ENCODE data around the gene ZNF519.
"Not testable (repeated sequence)": the region's sequence is repeated elsewhere in the genome, so short reads cannot be mapped to it uniquely, and the experiment has no call there.

The ZNF519 gene

DNA sequence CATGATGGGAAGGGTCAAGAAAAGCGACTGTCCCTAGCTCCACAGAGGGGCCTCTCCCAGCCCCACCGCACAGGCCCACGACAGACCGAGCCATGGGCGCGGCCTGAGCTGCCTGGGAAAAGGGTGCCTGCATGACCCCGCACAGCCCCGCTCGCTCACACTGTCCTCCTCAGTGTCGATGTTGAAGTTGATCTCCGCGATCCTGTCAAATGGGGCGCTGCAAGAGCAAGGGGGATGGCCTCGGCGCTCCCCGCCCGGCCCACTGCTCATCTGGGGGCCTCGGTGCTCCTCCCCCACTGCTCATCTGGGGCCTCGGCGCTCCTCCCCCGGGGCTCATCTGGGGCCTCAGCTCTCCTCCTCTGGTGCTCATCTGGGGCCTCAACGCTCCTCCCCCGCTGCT is 14.5 kb upstream of the ZNF519 start:
- DNase-seq: not testable (repeated sequence)

- not testable (repeated sequence) for DNase-seq
Measured at GRCh38 chr18:14145581-14146338, 13.5 kb upstream of the ZNF519 start.

DNA sequence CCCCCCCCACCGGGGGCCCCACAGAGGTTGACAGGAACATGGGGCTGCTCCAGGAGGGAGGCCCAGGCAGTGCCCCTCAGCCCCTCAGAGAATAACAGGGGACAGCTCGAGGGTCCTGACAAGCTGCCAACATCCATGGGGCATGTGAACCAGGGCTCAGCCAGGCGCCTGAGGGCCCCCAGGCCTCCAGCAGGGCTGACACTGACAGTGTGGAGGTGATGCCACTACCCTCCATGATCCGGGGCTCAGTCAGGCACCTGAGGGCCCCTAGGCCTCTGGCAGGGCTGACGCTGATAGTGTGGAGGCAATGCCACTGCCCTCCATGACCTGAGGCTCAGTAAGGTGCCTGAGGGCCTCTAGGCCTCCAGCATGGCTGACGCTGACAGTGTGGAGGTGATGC is 12.8 kb upstream of the ZNF519 start:
- DNase-seq: not testable (repeated sequence)

DNA sequence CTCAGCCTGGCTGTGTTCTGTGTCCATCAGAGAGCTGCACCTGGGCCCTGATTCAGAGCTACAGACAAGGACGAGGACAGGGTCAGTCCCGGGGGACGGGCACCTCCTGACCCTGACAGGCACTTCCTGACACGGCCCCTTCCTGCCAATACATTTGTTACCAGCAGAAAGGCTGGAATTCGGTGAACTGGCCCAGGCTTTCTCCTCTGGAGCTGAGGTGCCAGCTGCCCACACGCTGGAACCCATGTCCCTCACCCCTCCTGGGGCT is 12.3 kb upstream of the ZNF519 start:
- no peak for DNase-seq

DNA sequence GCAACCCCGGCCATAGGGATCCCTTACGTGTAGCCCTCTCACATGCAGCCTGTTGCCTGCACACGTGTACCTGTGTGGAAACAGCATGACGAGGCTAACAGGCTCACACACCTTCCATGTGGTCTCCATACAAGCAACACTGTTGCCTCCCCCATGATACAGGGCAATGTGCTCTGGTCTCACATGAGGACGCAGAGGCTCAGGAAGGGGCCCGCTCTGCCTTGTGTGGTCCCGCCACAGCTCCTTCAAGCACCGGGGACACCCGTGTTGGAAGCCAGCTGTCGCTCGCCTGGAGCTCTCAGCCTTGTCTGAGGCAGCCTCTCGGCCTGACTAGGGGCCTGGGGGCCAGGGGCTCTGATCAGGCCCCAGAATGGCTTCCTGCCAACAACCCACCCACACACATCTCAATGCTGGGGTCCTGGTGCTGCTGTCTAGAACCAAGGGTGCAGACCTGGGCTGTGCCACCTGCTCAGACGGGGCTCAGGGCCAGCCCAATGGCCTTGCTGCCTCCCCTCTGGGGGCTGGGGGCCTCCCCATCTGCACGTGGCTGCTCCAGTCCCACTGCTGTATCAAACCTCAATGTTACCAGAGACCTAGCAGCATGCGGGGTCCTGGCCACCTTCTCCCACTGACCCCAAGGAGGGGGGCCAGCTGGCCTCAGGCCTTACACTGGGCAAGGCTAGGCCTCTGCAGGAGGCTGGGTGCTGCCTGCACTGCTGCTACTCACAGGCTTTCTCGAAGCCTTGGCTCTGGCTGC is 11.8 kb upstream of the ZNF519 start:
- not testable (repeated sequence) for DNase-seq

DNA sequence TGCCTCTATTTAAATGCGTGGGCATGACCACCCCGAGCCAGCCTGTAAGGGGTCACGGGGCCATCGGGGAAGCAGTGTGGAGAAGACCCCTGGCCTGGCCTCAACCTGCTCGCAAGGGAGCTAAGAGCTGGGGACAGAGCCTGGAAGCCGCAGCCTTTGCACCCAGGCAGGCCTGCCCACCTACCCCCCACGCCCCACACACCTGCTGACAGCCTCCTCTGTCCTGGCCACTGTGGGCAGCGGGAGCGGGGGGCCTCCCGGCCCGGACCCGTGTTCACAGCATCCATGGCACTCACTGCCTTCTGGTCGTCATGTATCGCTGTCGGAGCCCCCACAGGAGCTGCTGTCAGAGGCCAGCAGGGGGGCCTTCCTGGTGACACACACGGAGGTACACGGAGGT is 11.2 kb upstream of the ZNF519 start:
- not testable (repeated sequence) for DNase-seq

DNA sequence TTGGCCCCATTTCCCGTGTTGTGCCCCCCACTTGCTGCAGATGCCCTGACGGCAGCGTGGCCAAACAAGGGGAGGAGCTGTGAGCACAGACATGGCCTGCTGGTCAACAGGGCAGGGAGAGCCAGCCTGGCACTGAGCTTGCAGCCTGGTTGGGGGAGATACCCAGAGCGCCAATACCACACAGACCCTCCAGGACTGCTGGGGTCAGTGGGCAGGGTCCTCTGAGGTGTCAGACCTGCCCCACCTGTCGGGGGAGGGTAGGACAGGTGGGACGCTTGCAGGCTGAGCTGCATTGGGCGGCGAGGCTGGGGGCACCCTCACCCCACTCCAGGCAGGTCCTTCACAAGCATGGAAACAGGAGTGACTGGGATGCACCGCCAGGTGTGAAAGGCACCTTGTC is 9.9 kb upstream of the ZNF519 start:
- not testable (repeated sequence) for DNase-seq

GRCh38 chr18:14139583-14139982 is 7.3 kb upstream of the ZNF519 start:
- DNase-seq: not testable (repeated sequence)

- DNase-seq: not testable (repeated sequence)
Measured at GRCh38 chr18:14137971-14138370, 5.7 kb upstream of the ZNF519 start.

DNA sequence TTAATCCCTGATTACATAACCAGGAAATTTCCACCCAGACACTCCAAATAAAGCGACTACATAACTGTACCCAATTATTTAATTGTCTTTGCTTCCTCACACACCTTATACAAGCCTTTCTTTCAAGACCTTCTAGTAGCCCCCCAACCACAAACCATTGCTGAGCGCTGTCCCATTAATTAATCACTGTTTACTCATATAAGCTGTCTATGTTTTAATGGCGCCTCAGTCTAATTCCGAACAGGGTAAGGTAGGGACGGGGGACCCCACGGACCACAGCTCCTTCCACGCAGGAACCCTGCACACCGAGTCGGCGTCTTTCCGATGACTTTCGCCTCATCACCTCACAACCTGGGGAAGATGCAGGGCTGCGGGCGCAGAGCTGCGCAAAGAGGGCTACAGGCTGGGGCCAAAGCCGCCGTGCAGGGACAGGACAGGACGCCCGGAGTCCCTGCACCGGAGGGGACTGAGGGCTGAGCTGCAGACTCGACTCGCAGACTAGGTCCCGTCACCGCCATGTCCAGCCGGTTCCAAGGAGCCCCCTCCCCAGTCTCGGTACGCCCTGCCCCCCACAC is 452 bp downstream of the ZNF519 start:
- DNase-seq: not testable (repeated sequence)

GRCh38 chr18:14130804-14131203 is 1.4 kb downstream of the ZNF519 start:
- not testable (repeated sequence) for DNase-seq

DNA sequence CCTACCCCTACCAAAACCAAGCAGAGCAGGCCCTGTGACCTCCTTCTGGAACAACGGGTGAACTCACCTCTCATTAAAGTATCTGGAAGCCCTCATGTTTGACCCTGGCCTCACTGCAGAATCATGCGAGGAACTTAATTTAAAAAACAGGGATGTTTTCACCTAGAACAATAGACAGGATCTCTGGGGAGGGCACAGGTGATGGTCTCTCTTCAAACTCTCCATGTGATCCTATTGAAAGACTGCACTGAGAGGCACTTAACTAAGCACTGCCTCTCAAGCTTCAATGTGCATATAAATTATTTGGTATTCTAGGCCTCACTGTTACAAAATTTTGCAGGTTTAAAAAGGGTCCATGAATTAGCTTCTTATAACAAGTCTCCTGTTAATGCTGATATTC is 7.5 kb downstream of the ZNF519 start:
- DNase-seq: no peak

DNA sequence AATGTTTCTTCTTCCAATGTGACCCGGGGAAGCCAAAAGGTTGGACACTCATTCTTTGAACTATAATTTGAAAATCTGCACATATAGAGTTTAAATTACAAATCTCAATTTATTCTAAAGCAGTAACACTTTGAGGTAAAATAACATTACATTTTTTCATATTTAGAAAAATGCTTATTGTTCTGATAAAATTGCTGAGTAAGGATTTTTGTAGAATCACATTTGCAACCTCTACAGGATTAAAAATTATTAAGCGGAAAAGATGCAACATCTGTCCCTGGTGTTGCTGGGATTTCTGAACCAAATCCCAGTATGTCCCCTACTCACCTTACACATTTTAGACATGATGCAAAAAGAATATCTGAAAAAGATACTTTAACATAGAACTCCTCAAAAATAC is 10.1 kb downstream of the ZNF519 start:
- no peak for DNase-seq

GRCh38 chr18:14120926-14121325 is 11.3 kb downstream of the ZNF519 start:
- no peak for DNase-seq

DNA sequence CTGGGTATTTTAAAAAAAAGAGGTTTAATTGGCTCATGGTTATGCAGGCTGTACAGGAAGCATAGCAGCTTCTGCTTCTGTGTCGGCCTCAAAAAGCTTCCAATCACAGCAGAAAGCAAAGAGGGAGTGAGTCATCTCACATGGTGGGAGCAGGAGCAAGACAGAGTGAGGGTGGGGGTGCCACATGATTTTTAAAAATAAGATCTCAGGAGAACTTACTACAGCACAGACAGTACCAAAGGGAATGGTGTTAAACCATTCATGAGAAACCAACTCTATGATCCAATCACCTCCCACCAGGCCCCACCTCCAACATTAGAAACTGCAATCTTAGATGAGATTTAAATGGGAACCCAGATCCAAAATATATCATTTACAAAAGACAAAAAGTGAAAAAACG is 14.6 kb downstream of the ZNF519 start:
- DNase-seq: no peak

DNA sequence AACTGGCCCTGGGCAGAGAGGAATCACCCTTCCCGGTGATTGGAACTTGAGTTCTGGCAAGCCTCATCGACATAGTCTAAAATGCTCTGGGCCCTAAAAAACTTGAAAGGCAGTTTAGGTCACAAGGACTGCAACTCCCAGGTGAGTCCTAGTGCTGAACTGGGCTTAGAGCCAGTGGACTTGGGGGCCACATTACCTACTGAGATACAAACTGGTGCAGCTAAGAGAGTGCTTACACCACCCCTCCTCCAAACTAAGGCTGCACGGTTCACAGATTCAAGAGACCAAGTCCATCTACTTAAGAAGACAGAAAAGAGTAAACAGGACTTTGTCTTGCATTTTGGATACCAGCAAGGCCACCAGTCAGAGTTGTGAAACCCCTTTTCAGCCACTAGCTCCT is 25.3 kb downstream of the ZNF519 start:
- DNase-seq: no peak

DNA sequence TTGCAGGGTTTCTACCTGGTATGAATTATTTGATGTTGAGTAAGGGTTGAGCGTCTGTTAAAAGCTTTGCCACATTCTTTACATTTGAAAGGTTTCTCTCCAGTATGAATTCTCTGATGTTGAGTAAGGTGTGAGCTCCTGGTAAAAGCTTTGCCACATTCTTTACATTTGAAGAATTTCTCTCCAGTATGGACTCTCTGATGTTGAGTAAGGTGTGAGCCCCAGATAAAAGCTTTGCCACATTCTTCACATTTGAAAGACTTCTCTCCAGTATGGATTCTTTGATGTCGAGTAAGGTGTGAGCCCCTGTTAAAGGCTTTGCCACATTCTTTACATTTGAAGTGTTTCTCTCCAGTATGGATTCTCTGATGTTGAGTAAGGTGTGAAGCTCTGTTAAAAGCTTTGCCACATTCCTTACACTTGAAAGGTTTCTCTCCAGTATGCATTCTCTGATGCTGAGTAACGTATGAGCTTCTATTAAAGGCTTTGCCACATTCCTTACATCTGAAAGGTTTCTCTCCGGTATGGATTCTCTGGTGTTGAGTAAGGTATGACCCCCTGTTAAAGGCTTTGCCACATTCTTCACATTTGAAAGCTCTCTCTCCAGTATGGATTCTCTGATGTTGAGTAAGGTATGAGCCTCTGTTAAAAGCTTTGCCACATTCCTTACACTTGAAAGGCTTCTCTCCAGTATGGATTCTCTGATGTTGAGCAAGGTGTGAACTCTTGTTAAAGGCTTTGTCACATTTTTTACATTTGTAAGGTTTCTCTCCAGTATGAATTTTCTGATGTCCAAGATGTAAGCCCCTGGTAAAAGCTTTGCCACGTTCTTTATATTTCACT is 27.1 kb downstream of the ZNF519 start:
- DNase-seq: no peak

- no peak for DNase-seq
Measured at GRCh38 chr18:14104201-14104600, 28.0 kb downstream of the ZNF519 start.

DNA sequence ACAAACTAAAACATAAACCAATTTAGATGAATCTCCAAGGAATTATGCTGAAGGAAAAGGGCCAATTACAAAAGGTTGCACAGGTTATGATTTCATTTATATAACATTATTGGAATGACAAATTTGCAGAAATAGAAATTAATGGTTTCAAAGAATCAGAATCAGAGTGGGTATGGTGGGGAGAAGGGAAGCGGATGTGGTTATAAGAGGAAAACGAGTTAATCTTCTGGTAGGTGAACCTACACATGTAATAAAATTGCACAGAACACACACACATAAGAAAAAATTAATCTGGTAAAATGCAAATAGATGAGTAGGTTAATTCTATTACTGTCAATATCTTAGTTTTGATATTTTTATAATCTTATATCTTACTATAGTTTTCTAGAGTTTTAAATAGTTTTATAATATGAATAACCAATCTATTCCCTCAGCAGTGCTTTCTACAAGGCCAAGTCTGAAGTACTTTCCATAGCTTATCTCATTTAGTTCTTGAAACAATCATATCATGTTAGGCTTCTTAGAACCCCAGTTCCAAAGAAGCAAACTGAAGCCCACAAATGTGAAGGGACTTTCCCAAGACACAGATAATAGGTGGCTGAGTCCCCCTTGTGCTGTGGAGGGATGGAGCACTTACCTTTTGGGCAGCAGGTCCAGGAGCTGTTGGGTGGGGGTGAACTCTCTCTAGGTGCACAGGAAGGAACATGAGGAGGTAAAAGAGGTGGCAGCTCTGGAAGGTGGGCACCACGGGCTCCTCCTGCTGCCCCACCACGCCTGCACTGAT is 31.5 kb downstream of the ZNF519 start:
- no peak for DNase-seq

GRCh38 chr18:14098428-14098827 is 33.8 kb downstream of the ZNF519 start:
- DNase-seq: no peak

DNA sequence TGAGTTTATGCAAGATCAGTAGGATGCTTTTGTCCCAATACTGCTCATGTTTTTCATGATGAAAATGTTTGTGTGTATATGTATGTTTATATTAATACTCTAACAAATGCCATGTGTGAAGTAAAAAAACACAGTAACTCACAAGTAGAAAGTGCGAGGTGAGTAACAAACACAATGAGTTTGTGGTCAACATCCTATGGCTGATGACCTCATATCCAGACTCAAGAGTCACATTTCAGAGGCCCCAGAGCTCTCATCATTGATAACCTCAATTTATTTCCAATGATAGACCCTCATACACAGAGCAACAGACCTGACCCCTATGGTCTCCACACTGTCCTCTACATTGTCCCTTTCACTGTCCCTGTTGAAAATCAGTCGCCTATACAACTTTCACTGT is 34.5 kb downstream of the ZNF519 start:
- no peak for DNase-seq

- no peak for DNase-seq
Measured at GRCh38 chr18:14093307-14093915, 38.8 kb downstream of the ZNF519 start.

Measured in NCI-H1694 treated with DMSO at 0.1 percent for 48 hours (cell line).